Neural progenitor cell (in vitro differentiated cells): ENCODE data around the gene MKNK2.

Experiments
- EZH2 ChIP-seq: fragments of 200-600 bp; sonication (generic); IDR thresholded peaks from 2 replicates; pipeline ENCODE4 v1.6.1; 2017; ENCODE audit warnings: antibody characterized with exemption, mild to moderate bottlenecking, moderate library complexity
- TF ChIP-seq, protein P1 (sequence below): fragments of 200-600 bp; sonication (generic); IDR thresholded peaks from 2 replicates; pipeline ENCODE4 v1.5.1; 2017; ENCODE audit warnings: antibody characterized with exemption, mild to moderate bottlenecking

DNA sequence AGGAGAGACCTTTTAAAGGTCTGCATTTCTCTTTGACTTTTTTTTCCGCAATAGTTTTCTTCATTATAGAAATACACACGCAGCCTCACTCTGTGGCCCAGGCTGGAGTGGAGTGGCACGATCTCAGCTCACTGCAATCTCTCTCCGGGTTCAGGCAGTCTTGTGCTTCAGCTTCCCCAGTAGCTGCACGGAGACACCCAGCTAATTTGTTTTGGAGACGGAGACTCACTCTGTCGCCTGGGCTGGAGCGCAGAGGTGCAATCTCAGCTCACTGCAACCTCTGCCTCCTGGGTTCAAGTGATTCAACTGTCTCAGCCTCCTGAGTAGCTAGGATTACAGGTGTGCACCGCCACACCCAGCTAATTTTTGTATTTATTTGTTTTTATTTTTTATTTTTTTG lies 11.7 kb upstream of the MKNK2 start:
- TF ChIP-seq, protein P1, sequence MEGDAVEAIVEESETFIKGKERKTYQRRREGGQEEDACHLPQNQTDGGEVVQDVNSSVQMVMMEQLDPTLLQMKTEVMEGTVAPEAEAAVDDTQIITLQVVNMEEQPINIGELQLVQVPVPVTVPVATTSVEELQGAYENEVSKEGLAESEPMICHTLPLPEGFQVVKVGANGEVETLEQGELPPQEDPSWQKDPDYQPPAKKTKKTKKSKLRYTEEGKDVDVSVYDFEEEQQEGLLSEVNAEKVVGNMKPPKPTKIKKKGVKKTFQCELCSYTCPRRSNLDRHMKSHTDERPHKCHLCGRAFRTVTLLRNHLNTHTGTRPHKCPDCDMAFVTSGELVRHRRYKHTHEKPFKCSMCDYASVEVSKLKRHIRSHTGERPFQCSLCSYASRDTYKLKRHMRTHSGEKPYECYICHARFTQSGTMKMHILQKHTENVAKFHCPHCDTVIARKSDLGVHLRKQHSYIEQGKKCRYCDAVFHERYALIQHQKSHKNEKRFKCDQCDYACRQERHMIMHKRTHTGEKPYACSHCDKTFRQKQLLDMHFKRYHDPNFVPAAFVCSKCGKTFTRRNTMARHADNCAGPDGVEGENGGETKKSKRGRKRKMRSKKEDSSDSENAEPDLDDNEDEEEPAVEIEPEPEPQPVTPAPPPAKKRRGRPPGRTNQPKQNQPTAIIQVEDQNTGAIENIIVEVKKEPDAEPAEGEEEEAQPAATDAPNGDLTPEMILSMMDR, result no peak
- TF ChIP-seq EZH2, result no peak
